ENCODE data around the gene TIMMDC1. TPM values are rescaled to one million over a fixed set of nuclear protein-coding genes. Genes with fewer than 3 reads are reported as not detected.

The TIMMDC1 gene
- total and polyA plus RNA-seq, 7 donors = 98.8 to 311 (median 183) TPM

GRCh38 chr3:119571688-119572087, 73.3 kb downstream of the TIMMDC1 start:
- H3K4me3 ChIP-seq = no peak overlapping the region
- 51 to 59% (median 59%) methylated on average over 5 of the region's 5 CpGs for WGBS, 3 donors
- no peaks in the 10 kb centered on the region for H3K36me3 ChIP-seq (ENCODE audit: insufficient read depth in 1 of 2, low read depth in 1 of 2)
- H3K27me3 ChIP-seq (ENCODE audit: insufficient read depth in 3 of 3, low read length in 2 of 3) = no peaks in the 10 kb centered on the region
- intact Hi-C loops (cut with DNase I) = no loop called here
- H3K27ac ChIP-seq = no peak overlapping the region
- H3K4me1 ChIP-seq = no peaks in the 10 kb centered on the region
- TF ChIP-seq CTCF (IDR thresholded peaks at IDR 0.05) = no peak
- no peaks in the 10 kb centered on the region for H3K9me3 ChIP-seq
- ATAC-seq (peak in 1 of 4 donors; percentile 48), DNase-seq (no peak)

Other genes with a start within 250 kb of the TIMMDC1 start
- gene ARHGAP31, start 204.2 kb upstream of the TIMMDC1 start, total RNA-seq = 10 to 100 TPM in 2 of 4 donors, 1 to 10 TPM in 2; 5.3 to 13.2 (median 9.0) TPM
- 1 to 10 TPM; 1.9 to 2.7 (median 2.6) TPM for gene ARHGAP31, start 204.2 kb upstream of the TIMMDC1 start, polyA plus RNA-seq
- gene TMEM39A, start 34.9 kb upstream of the TIMMDC1 start, total RNA-seq = 10 to 100 TPM in 2 of 4 donors, 1 to 10 TPM in 2; 7.5 to 15.6 (median 10.1) TPM
- gene TMEM39A, start 34.9 kb upstream of the TIMMDC1 start, polyA plus RNA-seq = 10 to 100 TPM in 2 of 3 donors, 1 to 10 TPM in 1; 6.0 to 13.0 (median 11.0) TPM
- gene POGLUT1, start 29.6 kb upstream of the TIMMDC1 start, total RNA-seq = 1 to 10 TPM; 3.8 to 5.4 (median 4.4) TPM
- gene POGLUT1, start 29.6 kb upstream of the TIMMDC1 start, polyA plus RNA-seq = 1 to 10 TPM; 3.1 to 4.3 (median 3.3) TPM
- under 1 TPM in 1 of 4 donors, not detected in 3; 0.22 TPM for gene CD80, start 61.1 kb downstream of the TIMMDC1 start, total RNA-seq
- gene CD80, start 61.1 kb downstream of the TIMMDC1 start, polyA plus RNA-seq = under 1 TPM in 2 of 3 donors, not detected in 1; 0.06 to 0.07 TPM
- gene ADPRH, start 80.9 kb downstream of the TIMMDC1 start, total RNA-seq = 10 to 100 TPM; 12.6 to 16.9 (median 14.5) TPM
- gene ADPRH, start 80.9 kb downstream of the TIMMDC1 start, polyA plus RNA-seq = 10 to 100 TPM in 2 of 3 donors, 1 to 10 TPM in 1; 5.2 to 16.6 (median 15.0) TPM
- 10 to 100 TPM in 1 of 4 donors, 1 to 10 TPM in 3; 2.3 to 11.7 (median 5.8) TPM for gene PLA1A, start 99.3 kb downstream of the TIMMDC1 start, total RNA-seq
- gene PLA1A, start 99.3 kb downstream of the TIMMDC1 start, polyA plus RNA-seq = 1 to 10 TPM; 1.1 to 2.5 (median 2.4) TPM
- gene POPDC2, start 162.0 kb downstream of the TIMMDC1 start, total RNA-seq = 100 to 1,000 TPM; 103 to 205 (median 149) TPM
- gene POPDC2, start 162.0 kb downstream of the TIMMDC1 start, polyA plus RNA-seq = 100 to 1,000 TPM in 1 of 3 donors, 10 to 100 TPM in 2; 30.7 to 140 (median 75.8) TPM
- 100 to 1,000 TPM in 3 of 4 donors, 10 to 100 TPM in 1; 89.5 to 180 (median 127) TPM for gene COX17, start 178.9 kb downstream of the TIMMDC1 start, total RNA-seq
- gene COX17, start 178.9 kb downstream of the TIMMDC1 start, polyA plus RNA-seq = 100 to 1,000 TPM; 166 to 330 (median 304) TPM
- gene CFAP91, start 204.5 kb downstream of the TIMMDC1 start, total RNA-seq = under 1 TPM in 3 of 4 donors, not detected in 1; 0.52 to 0.88 (median 0.57) TPM
- under 1 TPM; 0.09 to 0.72 (median 0.13) TPM for gene CFAP91, start 204.5 kb downstream of the TIMMDC1 start, polyA plus RNA-seq

Measured in psoas muscle (tissue), 8 donors.